Colon (tissue), 2 donors: ENCODE results near the gene TNFAIP2.

Experiments used
- FAIRE-seq: peaks from 2 replicates; lab custom pipeline; 2012; peaks lifted over from hg19 to GRCh38; lab: Jason Lieb, UNC
- donor health status: control.
- donor health status: control.

TNFAIP2 gene

GRCh38 chr14:103093856-103094405, 29.3 kb upstream of the TNFAIP2 start:
- FAIRE-seq = no peak

- FAIRE-seq = no peak
These were observed 28.7 kb upstream of the TNFAIP2 start, which contains the start of gene EXOC3L4 for GRCh38 chr14:103094406-103095209. TSS of gene EXOC3L4 (plus strand) at chr14:103094725. CDS start at chr14:103100220, 5,495 bp downstream.

DNA sequence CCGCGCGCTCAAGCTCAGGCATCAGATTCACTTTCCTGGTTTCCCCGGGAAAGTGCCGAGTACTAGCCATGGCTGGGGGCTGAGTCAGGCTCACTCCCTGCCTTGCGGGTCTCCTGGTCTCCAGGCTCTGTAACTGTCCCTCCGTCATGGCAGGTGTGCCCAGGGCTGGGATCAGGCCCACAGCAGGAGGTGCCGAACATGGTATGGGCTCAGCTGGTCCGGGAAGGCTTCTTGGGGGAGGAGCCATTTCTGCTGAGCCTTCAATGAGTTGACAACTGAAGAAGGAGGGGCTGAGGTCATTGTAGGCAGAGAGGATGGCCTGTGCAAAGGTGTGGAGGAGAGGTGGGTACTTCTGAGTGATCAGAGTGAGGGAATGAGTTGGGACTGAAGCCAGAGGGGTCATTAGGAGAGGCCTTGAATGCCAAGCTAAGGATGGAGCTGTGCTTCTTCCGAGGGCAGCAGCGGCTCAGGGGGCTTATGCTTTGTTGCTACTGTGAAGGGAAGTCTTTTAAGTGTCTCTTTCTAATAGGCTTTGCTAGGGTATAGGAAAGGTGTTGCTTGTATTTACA, 28.0 kb upstream of the TNFAIP2 start:
- no peak for FAIRE-seq

DNA sequence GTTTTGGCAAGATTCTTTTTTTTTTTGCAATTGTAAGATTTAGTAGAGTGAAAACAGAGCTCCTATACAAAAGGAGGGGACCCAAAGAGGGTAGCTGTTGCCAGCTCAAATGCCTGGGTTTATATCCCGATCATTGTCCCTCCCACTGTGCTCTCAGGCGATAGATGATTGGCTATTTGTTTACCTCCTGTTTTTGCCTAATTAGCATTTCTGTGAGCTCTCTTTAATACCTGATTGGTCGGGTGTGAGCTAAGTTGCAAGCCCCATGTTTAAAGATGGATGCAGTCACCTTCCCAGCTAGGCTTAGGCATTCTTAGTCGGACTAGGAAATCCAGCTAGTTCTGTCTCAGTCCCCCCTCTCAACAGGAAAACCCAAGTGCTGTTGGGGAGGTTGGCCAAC, 26.9 kb upstream of the TNFAIP2 start:
- no peak for FAIRE-seq

DNA sequence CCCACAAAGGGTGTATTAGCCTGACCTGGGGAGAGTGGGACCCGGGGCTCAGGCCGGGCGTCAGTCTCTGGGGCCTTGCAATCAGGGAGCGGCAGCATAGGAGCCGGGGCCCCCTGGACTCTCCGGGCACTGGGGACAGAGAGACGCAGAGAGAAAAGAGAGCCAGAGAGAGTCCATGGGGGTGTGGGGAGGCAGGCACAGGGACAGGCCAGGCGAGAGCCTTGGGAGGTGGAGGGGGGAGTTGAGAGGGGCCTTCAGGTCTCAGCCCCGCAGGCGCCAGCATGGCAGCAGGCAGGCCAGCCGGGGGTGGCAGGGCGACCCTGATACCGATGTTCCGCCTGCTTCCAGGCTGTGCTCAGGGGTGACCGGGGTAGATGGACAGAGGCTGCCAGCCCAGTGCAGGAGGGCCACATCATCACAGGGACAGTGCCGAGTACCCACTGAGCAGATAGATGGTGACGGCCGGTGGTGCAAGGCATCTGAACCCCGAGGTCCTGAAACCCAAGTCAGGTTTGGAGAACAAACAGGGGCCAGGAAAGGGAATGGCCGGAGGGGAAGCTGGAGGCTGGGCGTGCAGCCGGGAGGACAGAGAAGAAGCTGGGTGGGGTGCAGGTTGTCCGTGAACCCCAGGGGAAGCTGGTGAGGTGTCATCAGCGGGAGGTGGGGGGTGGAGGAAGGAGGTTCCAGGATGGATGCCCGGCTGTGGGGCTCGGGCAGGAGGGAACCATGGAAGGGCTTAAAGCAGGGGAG, 25.8 kb upstream of the TNFAIP2 start:
- no peak for FAIRE-seq

- no peak for FAIRE-seq
These were observed 25.0 kb upstream of the TNFAIP2 start for GRCh38 chr14:103097994-103098957.

- FAIRE-seq = no peak
These were observed 24.1 kb upstream of the TNFAIP2 start for GRCh38 chr14:103099081-103099732.

DNA sequence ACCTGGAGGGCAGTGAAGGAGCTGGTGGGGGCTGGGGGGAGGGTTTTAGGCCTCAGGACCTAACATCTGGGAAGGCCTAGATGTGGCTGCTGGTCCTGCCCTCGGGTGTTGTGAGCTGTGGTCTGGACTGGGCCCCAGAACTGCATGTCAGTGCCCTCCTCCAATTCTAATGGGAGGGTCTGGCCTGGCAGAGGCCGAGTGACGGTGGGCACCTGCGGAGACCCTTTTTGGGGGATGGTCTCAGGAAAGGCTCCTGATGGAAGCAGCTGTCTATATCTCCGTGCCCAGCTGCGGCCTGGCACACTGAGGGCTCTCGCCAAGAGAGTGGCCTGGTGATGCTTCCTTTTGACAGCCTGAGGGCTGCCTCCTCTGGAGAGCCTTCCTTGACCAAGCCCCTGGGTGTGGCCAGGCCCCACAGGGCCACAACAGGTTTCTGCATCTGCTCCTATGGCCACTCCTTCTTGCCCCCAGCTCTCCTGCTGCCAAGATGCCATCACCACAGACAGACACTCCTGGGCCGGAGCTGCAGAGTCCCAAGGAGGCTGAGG, 23.5 kb upstream of the TNFAIP2 start:
- FAIRE-seq = no peak

DNA sequence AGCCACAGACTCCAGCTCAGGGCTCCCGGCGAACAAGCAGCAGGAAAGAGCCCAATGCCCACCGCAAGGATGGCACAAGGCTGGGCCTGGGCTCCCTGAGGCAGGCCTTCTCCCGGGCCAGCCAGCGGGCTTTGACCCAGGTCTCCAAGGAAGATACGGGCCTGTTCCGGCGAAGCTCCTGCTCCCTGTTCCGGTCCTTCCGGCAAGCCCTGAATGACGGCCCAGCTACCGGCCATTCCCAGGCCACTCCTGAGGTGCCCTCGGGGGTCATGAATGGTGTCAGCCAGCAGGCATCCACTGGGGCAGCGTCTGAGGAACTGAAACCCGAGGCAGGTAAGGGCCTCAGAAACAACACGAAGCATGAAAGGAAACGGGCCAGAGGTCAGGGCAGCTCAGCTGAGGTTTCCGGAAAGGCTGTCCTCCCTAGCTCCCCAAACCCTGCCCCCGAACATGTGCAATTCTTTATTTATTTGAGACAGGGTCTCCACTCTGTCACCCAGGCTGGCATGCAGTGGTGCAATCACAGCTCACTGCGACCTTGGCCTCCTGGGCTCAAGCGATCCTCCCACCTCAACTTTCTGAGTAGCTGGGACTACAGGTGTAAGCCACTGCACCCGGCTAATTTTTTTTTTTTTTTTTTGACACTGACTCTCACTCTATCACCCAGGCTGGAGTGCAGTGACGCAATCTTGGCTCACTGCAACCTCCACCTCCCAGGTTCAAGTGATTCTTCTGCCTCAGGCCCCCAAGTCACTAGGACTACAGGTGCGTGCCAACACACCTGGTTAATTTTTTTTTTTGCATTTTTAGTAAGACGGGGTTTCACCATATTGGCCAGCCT, 22.8 kb upstream of the TNFAIP2 start:
- no peak for FAIRE-seq

DNA sequence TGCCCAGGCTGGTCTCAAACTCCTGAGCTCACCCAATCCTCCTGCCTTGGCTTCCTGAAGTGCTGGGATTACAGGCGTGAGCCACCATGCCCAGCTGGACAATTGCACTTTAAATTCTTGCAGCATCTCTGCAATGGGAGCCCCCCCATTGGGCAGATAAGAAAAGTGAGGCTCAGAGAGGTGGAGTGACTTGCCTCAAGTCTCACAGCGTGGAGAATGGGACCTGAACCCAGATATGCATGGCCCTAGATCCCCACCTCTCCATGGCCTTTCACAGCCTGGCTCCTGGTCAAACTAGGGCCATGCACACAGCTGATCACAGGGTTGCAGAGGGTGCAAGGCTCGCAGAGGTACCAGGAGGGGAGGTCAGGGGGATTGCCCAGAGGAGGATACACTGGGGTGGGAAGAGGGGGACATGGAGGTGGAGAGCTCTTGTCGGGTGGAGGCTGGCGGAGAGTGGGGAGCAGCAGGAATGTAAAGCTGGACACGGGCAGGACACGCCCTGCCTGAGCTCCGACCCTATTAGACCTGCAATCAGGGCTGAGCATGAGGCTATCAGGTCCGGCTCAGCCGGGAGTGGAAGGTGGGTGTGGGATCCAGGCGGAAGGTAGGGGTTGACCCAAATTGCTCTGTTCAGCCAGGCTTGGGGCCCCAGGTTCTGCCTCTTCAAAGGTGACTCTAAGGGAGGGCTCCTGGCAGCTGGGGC, 21.9 kb upstream of the TNFAIP2 start:
- FAIRE-seq = no peak

DNA sequence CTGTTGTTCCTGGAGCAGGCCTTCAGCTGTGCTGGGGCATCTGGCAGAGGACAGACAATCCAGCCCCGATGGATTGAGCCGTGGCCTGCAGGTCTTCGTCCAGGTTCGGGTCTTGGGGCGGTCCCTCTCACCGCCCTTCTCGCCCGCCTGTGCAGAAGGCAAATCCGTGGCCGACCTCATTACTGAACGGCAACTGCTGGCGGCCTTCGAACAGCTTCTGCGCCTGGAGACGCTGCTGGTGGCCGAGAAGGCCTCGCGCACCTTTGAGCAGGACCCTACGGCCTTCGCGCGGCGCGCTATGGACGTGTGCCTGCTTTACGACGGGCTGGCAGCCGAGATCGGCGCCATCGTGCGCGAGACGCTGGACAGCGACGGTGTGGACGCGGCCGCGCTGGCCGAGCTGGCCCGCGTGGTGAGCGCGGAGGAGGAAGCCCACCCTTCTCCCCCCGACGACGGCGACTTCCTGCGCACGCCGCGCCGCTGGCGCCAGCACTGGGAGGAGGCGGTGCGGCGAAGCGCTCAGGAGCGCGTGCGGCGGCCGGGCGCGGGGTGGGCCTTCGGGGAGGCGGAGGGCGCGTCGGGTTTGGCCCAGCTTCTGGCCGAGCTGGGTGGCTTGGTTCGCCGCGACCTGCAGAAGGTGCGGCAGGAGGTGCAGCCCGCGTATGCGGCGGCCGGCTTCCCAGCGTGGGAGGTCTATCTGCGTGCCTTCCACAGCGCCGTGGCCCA, 21.1 kb upstream of the TNFAIP2 start:
- FAIRE-seq = no peak

GRCh38 chr14:103102689-103103260, 20.5 kb upstream of the TNFAIP2 start:
- no peak for FAIRE-seq

GRCh38 chr14:103103461-103104388, 19.5 kb upstream of the TNFAIP2 start:
- no peak for FAIRE-seq

DNA sequence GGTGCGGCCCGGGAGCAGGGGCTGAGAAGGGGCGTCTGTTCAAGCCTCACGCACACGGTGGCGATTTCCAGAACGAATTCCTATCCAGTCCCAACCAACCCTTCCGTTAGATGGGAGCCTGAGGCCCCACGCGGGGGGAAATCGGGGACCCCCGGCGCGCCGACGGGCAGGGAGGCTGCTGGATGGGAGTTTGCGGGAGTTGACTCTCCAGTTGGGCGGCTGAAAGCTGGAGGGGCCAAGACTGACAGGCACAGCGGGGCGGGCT, 18.9 kb upstream of the TNFAIP2 start:
- no peak for FAIRE-seq

- no peak for FAIRE-seq
These were observed 18.4 kb upstream of the TNFAIP2 start for GRCh38 chr14:103104654-103105452.

DNA sequence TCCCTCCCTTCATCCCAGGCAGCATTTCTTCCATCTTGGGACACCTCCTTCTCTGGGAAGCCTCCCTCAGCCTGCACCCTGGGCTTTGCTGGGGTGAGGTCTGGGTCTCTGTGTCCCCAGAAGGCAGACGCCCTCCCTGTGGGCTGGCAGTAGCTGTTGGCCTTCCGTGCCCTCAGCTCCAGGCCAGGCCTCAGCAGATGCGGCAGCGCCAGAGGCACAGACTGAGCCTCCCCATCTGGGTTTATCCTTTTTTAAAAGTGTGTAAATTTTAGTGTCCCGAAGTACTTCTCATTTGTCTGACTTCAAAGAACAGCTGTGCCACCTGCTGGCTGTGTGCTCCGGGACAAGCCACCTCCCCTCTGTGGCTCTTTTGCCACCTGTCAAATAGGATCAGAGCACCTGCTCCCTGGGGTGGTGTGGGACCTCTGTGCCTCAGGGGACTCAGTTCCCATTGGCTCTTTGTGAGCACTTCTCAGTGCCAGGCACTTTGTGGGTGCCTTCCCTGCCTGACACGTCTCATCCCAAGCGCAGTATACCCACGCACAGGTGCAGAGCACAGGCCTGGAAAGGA, 17.6 kb upstream of the TNFAIP2 start:
- no peak for FAIRE-seq
